ENCODE measurements around the gene PJA2. TPM values are rescaled to one million over a fixed set of nuclear protein-coding genes. Genes with fewer than 3 reads are reported as not detected.

The PJA2 gene
- total RNA-seq, 1 donor from 2014 or later = 63.4 TPM

GRCh38 chr5:109340351-109340750, 69.4 kb downstream of the PJA2 start:
- peak overlapping the region; percentile 27 for H3K4me3 Mint-ChIP-seq (ENCODE audit: low read depth)
- H3K4me1 Mint-ChIP-seq (ENCODE audit: low read depth) = peaks cover 8% of the 10 kb centered on the region
- DNase-seq (ENCODE audit: low spot score, unreplicated experiment) = no peak
- no peaks in the 10 kb centered on the region for H3K9me3 Mint-ChIP-seq (ENCODE audit: low read depth)
- peak overlapping the region; percentile 90 for H3K27ac Mint-ChIP-seq
- H3K36me3 Mint-ChIP-seq (ENCODE audit: insufficient read depth) = peaks cover 23% of the 10 kb centered on the region
- H3K27me3 Mint-ChIP-seq = no peaks in the 10 kb centered on the region
- no peak for TF ChIP-seq CTCF (IDR thresholded peaks at IDR 0.05; ENCODE audit: unreplicated experiment)

DNA sequence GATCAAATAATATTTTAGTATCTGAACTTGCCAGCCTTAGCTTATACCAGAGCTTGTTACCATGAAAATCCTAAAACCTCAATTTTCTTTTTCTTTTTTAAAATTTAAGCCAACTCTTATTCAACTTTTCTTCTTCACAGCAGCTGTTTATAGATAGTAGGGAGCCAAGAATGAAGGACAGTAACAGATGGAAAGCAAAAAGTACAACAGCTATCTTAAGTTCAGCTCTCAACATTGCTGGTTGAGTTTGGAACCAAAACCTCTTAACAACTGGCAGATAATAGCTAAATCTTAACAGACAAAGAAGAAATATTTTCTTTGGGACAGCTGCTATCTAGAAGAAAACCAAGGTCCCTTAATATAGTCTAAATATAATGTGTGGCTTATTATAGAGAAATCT, 74.7 kb downstream of the PJA2 start:
- no peaks in the 10 kb centered on the region for H3K9me3 Mint-ChIP-seq (ENCODE audit: low read depth)
- H3K27me3 Mint-ChIP-seq = no peaks in the 10 kb centered on the region
- no peak overlapping the region for H3K4me3 Mint-ChIP-seq (ENCODE audit: low read depth)
- no peak for DNase-seq (ENCODE audit: low spot score, unreplicated experiment)
- no peak for TF ChIP-seq CTCF (IDR thresholded peaks at IDR 0.05; ENCODE audit: unreplicated experiment)
- peaks cover 8% of the 10 kb centered on the region for H3K4me1 Mint-ChIP-seq (ENCODE audit: low read depth)
- H3K36me3 Mint-ChIP-seq (ENCODE audit: insufficient read depth) = peaks cover 17% of the 10 kb centered on the region
- H3K27ac Mint-ChIP-seq = no peak overlapping the region

DNA sequence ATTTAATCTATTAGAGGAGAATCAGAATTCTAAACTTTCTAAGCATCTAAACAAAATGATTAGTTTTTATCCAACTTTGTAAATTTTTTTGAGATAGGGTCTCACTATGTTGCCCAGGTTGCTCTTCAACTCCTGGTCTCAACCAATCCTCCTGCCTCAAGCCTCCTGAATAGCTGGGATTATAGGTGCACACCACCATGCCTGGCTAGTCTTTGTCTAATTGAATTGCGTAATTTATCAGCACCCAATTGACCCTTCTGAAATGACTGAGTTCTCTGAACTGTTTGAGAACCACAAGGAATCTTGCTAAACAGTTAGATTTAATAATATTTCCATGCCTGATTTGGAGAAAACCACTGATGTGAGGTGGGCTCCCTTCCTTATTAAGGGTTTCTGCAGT, 75.7 kb downstream of the PJA2 start:
- no peak for DNase-seq (ENCODE audit: low spot score, unreplicated experiment)
- H3K4me3 Mint-ChIP-seq (ENCODE audit: low read depth) = no peak overlapping the region
- H3K36me3 Mint-ChIP-seq (ENCODE audit: insufficient read depth) = peaks cover 13% of the 10 kb centered on the region
- H3K4me1 Mint-ChIP-seq (ENCODE audit: low read depth) = peaks cover 8% of the 10 kb centered on the region
- H3K27me3 Mint-ChIP-seq = no peaks in the 10 kb centered on the region
- no peak overlapping the region for H3K27ac Mint-ChIP-seq
- TF ChIP-seq CTCF (IDR thresholded peaks at IDR 0.05; ENCODE audit: unreplicated experiment) = no peak
- H3K9me3 Mint-ChIP-seq (ENCODE audit: low read depth) = no peaks in the 10 kb centered on the region

- H3K4me3 Mint-ChIP-seq (ENCODE audit: low read depth) = no peak overlapping the region
- peaks cover 6% of the 10 kb centered on the region for H3K4me1 Mint-ChIP-seq (ENCODE audit: low read depth)
- no peak for TF ChIP-seq CTCF (IDR thresholded peaks at IDR 0.05; ENCODE audit: unreplicated experiment)
- peak overlapping the region; percentile 21 for H3K27ac Mint-ChIP-seq
- H3K27me3 Mint-ChIP-seq = no peaks in the 10 kb centered on the region
- DNase-seq (ENCODE audit: low spot score, unreplicated experiment) = no peak
- peaks cover 8% of the 10 kb centered on the region for H3K36me3 Mint-ChIP-seq (ENCODE audit: insufficient read depth)
- no peaks in the 10 kb centered on the region for H3K9me3 Mint-ChIP-seq (ENCODE audit: low read depth)
Measured at GRCh38 chr5:109329333-109330237, 80.2 kb downstream of the PJA2 start.

GRCh38 chr5:109328626-109329025, 81.1 kb downstream of the PJA2 start:
- H3K4me3 Mint-ChIP-seq (ENCODE audit: low read depth) = peak overlapping the region; percentile 35
- H3K4me1 Mint-ChIP-seq (ENCODE audit: low read depth) = peaks cover 6% of the 10 kb centered on the region
- H3K9me3 Mint-ChIP-seq (ENCODE audit: low read depth) = no peaks in the 10 kb centered on the region
- H3K27me3 Mint-ChIP-seq = no peaks in the 10 kb centered on the region
- peak overlapping the region; percentile 57 for H3K27ac Mint-ChIP-seq
- DNase-seq (ENCODE audit: low spot score, unreplicated experiment) = no peak
- no peak for TF ChIP-seq CTCF (IDR thresholded peaks at IDR 0.05; ENCODE audit: unreplicated experiment)
- H3K36me3 Mint-ChIP-seq (ENCODE audit: insufficient read depth) = peaks cover 8% of the 10 kb centered on the region
